Measurements from ENCODE around the gene FYN.
"Not testable (repeated sequence)": the region's sequence is repeated elsewhere in the genome, so short reads cannot be mapped to it uniquely, and the experiment has no call there.

Gene FYN

DNA sequence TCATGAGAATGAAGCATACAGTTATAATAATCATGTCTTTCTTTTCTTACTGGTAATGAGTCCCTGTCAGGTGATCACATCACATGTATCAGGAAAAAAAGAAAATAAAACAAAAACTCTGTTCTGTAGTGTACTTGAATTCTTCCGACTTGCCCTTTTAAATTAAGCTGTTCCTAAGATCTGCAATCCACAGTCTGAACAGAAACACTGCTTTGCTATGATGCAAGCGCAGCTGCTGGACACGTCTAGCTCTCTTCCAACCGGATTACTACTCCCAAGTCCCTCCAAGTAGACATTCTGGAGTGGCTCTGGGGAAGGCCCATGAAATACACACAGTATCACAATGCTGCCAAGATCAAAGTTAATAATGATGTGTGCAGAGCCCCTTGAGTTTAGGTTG is 83.7 kb downstream of the FYN start:
- DNase-seq (ENCODE audit: low read depth in 2 of 2): no peak

DNA sequence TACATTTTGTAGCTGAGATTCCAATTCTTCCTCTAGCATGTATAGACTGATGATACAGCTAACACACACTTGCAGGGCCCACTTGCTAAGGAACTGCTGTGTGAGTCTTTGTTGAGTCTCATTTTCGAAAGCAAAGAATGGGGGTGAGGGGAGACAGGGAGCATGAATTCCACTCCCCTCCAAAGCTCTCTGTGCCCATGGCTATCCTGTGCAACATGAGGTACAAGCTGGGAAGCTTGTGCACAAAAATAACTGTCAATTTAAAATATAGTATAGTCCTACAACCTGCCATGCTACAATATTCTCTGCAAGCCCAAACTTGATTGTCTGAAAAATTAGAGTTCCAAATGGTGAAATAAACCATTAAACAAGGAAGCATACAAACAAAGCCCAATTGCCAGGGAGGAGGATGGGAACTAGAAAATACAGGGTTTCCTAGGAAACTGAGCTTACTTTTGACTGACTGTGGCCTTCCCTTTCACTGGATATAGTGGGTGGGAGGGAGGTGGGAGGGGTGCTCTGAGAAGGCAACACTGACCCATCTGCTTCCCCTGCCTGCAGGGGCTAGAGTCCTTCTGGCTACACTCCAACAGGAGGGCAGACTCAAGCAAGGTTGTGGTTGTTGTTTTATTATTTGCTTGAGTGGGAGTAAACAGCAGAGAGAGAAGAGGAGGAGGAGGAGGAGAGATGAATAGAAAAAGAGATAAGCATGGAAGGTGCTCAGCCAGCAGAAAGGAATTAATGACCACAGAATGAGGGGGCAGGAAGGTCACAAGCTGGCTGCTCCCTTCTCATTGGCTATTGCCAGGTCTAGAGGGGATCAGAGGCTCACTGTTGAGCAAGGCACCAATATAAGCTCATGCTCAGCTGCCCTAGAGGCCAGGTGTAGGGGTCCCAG is 84.6 kb downstream of the FYN start:
- no peak for DNase-seq (ENCODE audit: low read depth in 2 of 2)

DNA sequence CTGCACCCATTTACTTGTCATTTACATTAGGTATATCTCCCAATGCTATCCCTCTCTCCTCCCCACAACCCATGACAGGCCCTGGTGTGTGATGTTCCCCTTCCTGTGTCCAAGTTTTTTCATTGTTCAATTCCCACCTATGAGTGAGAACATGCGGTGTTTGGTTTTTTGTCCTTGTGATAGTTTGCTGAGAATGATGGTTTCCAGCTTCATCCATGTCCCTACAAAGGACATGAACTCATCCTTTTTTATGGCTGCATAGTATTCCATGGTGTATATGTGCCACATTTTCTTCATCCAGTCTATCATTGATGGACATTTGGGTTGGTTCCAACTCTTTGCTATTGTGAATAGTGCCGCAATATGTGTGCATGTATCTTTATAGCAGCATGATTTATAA is 87.1 kb downstream of the FYN start:
- not testable (repeated sequence) for DNase-seq (ENCODE audit: low read depth in 2 of 2)

DNA sequence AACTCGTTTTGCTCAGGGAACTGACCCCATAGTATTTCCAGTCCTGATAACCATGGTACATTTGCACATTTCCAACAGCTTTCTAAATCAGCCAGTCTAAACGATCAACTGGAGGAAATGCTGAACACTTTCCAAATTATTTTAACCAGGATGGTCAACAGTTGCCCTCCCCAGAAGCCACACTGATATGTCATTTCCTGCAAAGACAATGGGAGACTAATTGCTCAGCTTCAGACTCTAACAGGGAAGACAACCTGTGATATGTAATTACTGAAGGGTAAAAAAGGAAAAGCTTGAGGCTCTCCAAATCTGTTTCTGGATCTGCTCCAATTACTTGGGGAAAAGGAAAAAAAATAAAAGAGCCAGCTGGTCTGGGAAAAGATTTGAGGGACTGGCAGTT is 88.8 kb downstream of the FYN start:
- DNase-seq (ENCODE audit: low read depth in 2 of 2): no peak

DNA sequence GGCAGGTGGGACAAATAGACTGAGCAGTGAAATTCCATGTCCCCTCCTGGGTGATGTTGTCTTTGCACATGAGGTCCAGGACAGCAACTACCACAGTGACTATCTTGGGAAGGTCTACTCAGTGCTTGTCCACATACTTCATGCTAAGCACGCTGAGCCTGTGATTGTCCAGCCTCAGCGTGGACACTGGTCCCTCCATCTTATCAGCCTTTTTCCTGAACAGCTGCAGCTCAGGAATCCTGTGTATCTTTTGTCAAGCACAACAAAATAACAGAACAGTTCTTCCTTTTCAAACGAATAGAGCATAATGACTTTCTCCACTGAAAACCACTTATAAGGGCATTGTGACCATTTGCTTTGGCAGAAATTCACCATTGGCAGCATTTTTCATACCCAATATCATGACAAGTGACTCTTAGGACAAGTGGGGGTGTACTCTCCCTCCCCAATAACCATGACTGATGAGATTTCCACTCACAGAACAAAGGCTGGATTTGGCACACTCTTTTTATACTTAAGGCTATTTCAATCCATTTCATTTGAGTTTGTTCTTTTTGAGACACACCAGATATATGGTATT is 90.3 kb downstream of the FYN start:
- no peak for DNase-seq (ENCODE audit: low read depth in 2 of 2)

DNA sequence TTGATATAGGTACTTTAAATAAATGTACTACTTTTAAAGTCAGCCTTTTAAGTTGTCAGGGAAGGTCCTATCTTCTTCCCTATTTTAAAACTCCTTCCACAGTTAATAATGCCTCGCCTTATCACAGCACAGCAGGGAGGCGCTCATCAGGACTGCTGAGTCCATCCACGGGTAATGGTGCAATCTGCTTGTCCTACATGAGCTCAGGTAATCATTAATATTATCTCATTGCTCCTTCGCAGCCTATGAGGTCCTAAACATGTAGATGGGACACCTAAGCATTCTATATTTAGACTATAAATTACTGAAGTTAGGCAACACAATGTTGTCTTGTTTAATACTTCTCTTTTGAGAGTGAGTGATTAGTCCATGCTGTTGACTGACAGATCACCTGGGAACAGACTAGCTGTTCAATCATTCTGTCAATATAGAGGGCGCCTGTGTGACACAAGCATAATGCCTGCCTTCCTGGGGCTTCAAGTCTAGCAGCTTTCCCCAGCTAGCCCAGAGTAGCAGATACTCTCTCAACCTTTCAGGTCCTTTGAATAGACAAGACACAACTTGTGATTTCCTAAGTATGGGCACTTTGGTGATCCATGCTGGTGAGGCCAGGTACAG is 91.0 kb downstream of the FYN start:
- DNase-seq (ENCODE audit: low read depth in 2 of 2): no peak

DNA sequence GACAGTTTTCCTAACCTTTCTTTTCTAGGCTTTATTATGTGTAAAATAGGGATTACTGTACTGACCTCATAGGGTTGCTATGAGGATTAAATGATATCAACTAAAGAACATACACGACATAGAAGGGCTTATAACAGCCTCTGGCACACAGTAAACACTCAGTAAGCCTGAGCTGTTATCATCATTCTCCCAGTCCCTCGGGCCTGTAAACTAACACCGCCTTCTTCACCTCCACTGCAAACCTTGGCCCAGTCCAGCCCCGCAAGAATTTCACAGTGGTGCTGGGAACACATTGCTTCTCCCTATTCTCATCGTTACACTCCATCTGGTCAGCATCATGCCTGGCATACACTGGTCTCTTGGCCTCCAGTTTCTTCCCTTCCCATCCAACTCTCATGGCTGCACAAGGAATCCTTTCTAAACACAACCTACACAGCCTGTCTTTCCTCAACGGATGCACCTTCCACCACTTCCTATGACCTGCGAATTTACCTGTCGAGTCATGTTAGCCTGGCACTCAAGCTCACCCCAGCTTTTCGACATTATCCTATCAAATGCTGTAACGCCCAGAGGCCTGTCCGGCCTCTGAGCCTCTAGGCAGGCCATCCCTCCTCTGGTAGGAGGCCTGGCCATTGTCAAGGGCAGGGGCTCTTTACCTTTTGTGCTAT is 92.1 kb downstream of the FYN start:
- DNase-seq (ENCODE audit: low read depth in 2 of 2): no peak

DNA sequence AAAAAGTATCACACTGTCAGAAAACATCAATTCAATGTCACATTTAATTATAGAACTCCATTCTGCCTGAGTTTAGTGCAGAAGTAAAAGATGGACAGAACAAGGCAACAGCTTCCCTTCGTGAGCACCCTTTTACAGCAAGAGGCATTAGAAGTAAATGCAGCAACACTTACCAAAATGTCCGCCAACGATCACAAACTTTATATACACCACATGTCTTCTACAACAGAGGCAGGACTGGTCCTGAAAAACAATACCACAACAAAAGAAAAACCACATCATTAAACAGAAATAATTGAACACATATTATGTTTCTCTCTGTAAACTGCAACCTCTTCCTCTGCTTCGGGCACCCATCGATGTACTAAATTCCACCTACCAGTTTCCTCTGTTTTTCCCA is 92.9 kb downstream of the FYN start:
- no peak for DNase-seq (ENCODE audit: low read depth in 2 of 2)

DNA sequence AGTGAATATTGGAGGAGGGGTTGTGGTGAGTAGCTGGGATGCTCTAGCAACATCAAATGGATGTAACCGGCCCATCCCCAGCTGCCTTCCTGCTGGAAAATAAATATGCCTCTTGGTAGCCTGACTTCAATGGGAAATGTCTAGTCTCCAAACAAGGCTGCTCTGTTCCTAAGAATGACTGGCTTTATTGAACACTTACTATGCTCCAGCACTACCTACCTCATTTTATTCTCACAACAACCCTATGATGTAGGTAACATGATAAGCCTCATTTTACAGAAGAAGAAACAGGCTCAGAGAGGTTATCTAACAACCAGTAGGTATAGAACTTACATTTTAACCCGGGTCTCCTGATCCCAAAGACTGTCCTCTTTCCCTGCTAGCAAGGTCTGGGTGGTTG is 93.6 kb downstream of the FYN start:
- DNase-seq (ENCODE audit: low read depth in 2 of 2): no peak

DNA sequence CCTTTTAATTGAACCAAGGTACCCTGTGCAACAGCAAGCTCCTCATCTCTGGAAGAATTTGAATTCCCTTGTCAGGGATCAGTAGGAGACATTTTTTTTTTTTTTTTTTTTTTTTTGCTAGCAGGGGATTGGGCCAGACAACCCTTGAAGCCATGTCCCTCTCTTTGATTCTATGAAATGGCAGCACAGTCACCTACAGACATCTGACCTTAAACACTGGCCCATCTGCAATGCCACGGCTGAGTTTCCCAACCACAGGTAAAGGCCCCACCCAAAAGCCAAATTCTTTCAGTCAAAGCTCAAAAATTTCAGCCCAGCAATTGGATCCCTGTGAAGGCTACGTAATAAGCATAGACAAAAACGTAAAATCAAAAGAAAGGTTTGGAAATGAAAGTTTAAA is 94.2 kb downstream of the FYN start:
- DNase-seq (ENCODE audit: low read depth in 2 of 2): no peak

DNA sequence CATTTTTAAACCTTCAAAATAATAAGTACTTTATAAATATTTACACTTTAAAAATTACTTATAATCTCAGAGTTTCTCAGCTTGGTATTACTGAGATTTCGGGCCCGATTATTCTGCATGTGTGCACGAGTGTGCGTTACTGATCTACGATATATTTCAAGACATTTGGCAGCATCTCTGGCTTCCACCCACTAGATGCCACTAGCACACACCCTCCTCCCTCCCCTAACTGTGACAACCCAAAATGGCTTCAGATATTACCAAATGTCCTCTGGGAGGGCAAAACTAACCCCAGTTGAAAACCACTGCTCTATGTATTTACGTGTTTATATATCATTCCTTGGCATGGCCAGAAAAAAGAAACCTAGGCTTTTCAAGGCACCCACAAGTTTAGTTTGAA is 95.9 kb downstream of the FYN start:
- no peak for DNase-seq (ENCODE audit: low read depth in 2 of 2)

DNA sequence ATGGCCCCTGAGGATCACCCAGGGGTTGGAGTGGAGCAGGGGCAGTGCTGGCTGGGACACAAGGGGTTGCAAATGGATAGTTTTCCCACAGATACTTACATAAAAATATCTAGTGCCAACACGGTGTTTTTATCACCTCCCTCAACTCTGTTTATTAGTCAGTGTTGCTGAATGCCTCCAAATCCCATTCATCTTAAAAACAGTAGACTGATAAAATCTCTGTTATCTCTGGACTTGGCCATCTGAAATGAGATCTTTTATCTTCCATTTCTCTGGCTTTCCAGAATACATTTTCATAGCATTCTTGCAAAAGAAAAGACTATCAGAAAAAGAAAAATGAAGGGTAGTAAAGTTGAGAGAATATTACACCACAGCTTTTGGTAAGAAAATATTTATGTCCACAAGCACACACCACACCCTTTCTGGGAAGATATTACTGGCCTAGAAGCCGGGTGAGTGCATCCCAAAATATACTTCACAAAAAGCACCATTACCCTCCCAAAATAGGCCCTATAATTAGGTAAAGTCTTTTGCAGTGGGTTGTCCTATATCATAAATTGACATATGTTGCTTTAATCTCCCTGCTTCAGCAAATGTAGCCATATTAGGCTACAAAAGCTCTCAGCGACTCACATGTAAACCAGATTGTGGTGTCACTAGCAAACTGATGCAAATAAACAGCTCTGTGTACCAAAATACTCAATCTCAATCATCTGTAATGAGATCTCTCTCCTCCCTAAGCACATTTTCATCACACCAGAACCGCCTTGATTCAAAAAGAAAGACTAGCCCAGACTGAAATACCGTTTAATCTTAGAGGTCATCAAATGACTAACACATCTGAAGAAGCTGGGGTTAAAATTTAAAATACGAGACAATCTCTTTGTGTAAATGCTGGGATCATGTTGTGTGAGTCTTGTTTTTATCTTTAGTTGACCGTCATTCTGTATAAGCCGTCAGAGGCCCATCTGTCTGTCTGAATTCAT is 96.7 kb downstream of the FYN start:
- DNase-seq (ENCODE audit: low read depth in 2 of 2): no peak

DNA sequence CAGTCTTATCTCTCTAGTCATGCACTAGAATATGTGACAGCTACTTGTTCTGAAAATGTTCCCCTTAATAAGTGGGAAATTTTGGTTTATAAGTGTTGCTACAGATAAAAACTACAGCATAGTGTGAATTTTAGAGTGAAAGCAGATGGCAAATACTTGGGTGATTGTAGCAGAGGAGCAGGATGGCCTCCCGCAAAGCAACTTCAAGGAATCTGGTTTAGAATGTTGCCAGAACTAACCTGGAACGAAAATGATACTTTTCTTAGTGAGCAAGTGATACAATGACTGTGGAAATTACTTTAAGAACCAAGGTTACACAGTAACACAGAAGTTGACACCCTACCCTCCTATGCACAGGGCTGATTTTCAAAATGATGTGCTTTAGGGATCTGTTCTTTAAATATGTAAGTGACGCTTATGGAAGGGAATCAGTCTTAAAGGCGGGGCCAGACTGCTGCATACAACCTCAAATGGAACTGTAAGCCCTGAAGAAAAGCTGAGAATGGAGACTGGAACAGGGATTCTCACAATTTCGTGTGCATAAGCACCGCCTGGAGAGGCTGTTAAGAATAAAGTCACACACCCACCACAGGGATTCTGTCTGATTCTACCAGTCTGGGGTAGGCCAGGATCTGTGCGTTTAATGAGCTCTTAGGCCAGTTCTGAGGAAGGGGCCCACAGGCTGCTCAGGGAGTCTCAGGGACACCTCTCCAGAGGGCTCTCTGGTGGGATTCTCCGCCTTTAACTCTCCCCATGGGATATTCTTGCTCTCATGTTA is 97.9 kb downstream of the FYN start:
- no peak for DNase-seq (ENCODE audit: low read depth in 2 of 2)

DNA sequence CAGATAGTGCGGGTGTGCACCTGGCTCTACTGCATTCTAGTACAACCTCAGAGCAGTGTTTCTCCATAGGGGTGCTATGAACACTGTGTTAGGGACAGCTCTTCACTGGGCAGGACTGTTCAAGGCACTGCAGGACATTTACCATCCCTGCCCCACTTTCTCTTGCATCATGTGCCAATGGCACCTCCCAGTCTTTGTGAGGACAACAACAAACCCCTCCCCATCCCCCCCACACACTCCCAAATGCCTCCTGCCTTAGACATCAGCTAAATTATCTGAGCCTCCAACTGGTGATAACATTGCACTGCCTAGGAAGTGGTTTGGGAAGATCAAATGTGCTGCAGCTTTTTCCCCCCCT is 98.9 kb downstream of the FYN start:
- no peak for DNase-seq (ENCODE audit: low read depth in 2 of 2)

DNA sequence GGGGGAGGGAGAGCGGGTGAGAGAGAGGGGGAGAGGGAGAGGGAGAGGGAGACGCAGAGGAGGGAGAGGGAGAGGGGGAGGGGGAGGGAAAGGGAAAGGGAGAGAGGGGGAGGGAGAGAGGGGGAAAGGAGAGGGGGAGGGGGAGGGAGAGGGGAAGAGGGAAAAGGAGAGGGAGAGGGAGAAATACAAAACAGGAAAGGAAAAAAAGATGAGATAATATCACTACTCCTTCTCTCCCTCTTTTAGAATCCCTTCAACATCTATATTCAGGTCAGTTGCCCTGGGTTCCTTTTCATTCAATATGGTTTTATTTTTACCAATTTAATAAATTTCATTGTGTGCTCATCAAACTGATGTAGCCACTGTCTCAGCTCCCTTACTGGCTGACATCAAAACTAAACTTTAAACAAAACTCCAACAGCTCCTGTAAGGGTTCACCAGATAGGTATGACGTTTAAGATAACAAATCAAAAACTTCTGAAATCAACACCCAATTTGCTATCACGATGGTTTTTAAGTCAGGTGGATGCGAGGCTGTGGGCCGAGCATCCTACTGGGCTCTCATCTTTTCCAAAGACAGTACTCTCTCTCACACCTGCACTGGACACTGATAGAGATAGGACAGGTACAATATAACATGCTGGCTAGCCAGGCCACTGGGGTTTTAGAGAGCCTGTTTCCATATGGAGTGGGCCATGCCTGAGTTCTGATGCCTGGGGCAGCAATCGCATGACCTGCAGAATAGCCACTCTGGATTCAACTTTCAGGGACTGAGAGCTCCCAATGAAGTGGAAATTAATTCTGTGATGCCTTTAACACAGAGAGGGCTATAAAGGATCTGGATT is 99.5 kb downstream of the FYN start:
- no peak for DNase-seq (ENCODE audit: low read depth in 2 of 2)

DNA sequence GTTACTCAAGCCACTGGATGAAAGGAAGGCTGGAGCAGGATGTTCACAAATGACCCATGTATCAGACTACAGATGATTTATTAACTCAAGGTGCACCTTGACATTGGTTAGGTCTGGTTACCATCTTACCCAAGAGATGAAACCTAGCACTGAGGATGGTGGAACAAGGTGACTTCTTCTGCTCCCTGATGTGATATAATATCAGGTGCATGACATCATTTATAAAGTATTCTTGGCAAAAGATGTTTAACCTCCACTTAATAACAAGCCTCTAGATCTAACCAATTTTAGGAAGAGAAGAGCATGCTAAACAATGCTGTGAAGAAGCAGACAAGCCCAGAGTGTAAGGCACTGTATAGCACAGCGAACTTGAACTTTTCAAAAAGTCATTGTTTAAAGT is 100.9 kb downstream of the FYN start:
- DNase-seq (ENCODE audit: low read depth in 2 of 2): no peak

DNA sequence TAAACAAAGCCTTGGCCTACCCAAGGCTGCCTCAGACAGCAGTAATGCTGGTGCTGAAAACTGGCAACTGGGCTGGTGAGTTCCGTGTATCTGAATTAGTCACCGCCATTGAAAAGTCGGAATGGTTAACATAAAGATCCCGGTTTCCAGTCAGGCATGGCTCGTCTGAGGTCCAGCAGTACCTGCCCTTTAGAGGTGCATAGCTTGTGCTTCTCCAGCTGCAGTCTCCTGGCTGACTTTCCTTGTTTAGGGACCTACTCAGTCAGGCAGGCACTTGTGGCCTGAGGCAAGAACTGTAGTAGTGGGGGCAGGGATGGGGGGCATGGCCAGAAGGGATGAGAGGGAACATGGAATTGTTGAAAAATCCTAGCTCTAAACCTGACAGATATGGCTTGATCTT is 101.6 kb downstream of the FYN start:
- DNase-seq (ENCODE audit: low read depth in 2 of 2): no peak

DNA sequence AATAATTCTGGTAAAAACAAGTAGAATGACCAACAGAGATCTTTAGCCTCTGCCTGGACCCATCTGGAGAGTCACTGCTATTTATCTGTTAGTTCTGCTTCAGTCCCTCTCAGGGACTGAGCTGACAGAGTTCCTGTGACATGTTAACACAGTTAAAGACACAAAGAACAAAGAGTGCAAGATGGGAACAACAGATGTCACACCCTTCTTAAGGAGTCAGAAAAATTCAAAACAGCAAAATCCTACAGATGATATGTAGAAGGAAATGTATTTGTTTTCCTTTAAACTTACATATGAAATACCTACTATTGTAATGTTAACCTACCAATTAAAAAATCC is 102.2 kb downstream of the FYN start:
- no peak for DNase-seq (ENCODE audit: low read depth in 2 of 2)

DNA sequence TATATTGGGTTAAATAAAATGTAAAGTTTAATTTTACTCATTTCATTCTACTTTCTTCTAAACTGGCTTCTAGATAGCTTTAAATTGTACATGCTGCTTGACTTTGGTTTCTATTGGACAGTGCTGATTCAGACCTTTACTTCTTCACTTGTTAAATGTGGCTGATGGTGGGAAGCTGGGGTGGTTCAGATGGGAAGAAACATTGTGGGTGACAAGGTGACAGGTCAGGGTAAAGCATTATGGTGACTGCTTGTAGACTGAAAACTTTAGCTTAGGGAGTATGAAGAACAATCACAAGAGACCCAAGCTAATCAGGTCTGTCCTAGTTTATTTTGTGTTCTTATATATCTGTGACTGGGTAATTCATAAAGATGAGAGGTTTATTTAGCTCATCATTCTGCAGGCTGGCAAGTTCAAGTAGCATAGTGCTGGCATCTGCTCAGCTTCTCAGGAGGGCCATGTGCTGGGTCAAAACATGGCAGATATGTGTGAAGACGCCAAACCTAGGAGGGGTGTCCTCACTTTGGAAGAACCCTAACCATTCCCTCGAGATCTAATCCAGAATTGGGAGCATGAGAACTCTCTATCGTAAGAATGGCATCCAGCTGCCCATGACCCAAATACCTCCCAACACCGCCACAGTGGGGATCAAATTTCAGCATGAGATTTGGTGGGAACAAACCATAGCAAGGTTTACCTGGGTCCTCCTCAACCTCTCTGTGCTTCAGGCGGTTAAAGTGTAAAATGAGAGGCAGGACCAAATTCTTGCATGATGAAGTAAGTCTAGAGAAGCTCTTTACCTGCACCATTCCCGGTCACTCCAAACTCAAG is 102.8 kb downstream of the FYN start:
- DNase-seq (ENCODE audit: low read depth in 2 of 2): no peak

All from activated CD4-positive, alpha-beta T cell treated with anti-CD3 and anti-CD28 coated beads for 24 hours (primary cell).